ENCODE data around the gene RXFP4.
"Not testable (repeated sequence)": the region's sequence is repeated elsewhere in the genome, so short reads cannot be mapped to it uniquely, and the experiment has no call there.

Gene RXFP4, protein sequence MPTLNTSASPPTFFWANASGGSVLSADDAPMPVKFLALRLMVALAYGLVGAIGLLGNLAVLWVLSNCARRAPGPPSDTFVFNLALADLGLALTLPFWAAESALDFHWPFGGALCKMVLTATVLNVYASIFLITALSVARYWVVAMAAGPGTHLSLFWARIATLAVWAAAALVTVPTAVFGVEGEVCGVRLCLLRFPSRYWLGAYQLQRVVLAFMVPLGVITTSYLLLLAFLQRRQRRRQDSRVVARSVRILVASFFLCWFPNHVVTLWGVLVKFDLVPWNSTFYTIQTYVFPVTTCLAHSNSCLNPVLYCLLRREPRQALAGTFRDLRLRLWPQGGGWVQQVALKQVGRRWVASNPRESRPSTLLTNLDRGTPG

DNA sequence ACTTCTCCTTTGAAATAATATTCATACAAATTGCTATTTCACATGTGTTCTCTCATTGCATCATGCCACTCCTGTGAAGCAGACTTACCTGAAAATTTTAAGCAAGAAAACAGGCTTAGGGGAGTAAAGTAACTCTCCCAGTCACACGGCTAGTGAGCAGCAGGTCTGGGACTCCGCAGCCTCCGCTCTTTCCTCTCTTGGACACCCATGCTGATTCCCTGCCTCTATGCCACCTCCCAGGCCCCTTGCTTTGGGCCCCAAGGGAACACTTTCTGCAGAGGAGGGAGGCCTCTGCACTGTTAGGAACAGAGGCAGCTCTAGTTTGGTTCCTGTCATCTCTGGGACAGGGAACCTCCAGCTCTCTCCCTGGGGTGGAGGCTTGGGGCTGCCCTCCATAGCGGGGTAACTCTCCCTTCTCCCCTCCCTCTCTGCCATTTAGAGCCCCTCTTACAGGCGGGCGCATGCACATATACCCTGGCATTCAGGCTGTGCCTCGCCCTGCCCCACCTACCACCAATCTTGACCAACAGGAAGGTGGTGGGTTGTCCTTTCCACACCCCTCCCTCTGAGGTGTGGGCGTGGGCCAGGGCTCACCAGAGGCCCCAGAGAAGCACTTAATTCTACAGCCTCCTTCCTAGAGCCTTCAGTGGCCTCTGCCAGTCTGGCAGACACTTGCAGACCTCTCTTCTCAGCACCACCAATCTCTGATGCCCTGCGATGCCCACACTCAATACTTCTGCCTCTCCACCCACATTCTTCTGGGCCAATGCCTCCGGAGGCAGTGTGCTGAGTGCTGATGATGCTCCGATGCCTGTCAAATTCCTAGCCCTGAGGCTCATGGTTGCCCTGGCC is at the start of gene RXFP4:
Gene RXFP4 (plus strand): TSS at position 646 of the 852 bp plus-strand sequence. CDS start 72 bp downstream, at position 718.
- no peak for DNase-seq (ENCODE audit: low read depth)
- H3K4me3 ChIP-seq (ENCODE audit: low read depth, low read length): no peak within 1 kb of the TSS
- TF ChIP-seq, protein P1, sequence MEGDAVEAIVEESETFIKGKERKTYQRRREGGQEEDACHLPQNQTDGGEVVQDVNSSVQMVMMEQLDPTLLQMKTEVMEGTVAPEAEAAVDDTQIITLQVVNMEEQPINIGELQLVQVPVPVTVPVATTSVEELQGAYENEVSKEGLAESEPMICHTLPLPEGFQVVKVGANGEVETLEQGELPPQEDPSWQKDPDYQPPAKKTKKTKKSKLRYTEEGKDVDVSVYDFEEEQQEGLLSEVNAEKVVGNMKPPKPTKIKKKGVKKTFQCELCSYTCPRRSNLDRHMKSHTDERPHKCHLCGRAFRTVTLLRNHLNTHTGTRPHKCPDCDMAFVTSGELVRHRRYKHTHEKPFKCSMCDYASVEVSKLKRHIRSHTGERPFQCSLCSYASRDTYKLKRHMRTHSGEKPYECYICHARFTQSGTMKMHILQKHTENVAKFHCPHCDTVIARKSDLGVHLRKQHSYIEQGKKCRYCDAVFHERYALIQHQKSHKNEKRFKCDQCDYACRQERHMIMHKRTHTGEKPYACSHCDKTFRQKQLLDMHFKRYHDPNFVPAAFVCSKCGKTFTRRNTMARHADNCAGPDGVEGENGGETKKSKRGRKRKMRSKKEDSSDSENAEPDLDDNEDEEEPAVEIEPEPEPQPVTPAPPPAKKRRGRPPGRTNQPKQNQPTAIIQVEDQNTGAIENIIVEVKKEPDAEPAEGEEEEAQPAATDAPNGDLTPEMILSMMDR (IDR thresholded peaks at IDR 0.05; ENCODE audit: control insufficient read depth, extremely low read depth, insufficient read depth): no peak

DNA sequence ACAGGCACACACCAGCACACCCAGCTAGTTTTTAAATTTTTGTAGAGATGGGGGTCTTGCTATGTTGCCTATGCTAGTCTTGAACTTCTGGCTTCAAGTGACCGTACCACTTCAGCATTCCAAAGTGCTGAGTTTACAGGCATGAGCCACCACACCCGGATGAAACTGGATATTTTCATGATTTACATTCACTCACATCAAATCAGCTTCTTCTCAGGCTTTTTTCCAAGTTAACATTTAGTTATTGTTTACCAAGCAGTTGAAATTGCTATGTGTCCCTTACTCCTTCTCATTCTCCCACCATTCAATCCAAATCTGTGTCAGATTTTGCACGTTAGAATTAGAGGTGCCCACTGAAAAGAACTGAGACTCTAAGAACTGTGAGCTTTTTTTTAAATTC is 48.6 kb upstream of the RXFP4 start:
- no peak overlapping the region for H3K4me3 ChIP-seq (ENCODE audit: low read depth, low read length)
- DNase-seq (ENCODE audit: low read depth): no peak
- TF ChIP-seq, protein P1 (IDR thresholded peaks at IDR 0.05; ENCODE audit: control insufficient read depth, extremely low read depth, insufficient read depth): no peak

DNA sequence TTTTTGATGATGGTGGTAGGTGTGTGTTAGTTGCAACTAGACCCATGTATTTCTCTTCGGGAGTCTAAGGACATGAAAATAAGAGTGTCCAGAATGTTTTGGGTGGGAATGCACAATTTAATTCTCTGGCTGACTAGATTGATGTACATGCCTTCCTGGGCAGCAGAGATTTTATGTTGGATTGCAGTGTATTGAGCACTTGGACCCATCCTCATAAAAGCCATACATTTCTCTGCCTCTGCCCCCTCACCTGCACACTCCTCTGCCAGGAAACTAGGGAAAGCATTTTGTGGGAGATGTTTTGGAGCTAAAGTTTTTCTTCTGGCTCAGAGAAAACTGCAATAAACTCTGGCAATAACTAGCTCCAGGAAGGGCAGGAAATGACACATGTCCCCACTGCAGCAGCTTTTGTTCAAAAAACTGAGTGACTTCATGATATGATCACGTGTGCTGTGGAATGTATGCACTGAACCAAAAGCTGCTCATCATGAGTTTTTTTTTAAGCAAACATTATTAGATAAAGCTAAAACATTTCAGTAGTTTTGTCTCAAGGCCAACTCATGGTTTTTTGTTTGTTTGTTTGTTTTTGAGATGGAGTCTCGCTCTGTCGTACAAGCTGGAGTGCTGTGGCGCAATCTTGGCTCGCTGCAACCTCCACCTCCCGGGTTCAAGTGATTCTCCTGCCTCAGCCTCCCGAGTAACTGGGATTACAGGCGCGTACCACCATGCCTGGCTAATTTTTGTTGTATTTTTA is 47.9 kb upstream of the RXFP4 start:
- no peak overlapping the region for H3K4me3 ChIP-seq (ENCODE audit: low read depth, low read length)
- TF ChIP-seq, protein P1 (IDR thresholded peaks at IDR 0.05; ENCODE audit: control insufficient read depth, extremely low read depth, insufficient read depth): no peak
- no peak for DNase-seq (ENCODE audit: low read depth)

DNA sequence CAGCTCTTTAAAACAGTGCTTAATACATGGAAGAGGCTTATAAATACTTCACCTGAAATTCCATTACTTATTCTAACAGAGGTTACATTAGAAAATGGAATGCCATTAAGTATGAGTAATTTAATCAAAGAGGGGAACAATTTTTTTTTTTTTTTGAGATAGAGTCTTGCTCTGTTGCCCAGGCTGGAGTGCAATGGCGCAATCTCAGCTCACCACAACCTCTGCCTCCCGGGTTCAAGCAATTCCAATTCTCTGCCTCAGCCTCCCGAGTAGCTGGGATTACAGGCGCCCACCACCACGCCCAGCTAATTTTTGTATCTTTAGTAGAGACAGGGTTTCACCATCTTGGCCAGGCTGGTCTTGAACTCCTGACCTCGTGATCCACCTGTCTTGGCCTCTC is 45.8 kb upstream of the RXFP4 start:
- H3K4me3 ChIP-seq (ENCODE audit: low read depth, low read length); DNase-seq (ENCODE audit: low read depth): not testable (repeated sequence)

DNA sequence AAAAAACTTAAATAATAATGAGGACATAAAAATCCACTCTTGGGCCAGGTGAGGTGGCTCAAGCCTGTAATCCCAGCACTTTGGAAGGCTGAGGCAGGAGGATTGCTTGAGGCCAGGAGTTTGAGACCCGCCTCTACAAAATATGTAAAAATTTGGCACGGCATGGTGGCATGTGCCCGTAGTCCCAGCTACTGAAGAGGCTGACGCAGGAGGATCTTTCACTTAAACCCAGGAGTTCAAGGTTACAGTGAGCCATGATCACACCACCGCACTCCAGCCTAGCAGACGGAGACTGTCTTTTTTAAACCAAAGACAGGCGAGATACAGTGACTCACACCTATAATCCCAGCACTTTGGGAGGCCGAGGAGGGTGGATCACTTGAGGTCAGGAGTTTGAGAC is 45.0 kb upstream of the RXFP4 start:
- H3K4me3 ChIP-seq (ENCODE audit: low read depth, low read length); DNase-seq (ENCODE audit: low read depth): not testable (repeated sequence)

DNA sequence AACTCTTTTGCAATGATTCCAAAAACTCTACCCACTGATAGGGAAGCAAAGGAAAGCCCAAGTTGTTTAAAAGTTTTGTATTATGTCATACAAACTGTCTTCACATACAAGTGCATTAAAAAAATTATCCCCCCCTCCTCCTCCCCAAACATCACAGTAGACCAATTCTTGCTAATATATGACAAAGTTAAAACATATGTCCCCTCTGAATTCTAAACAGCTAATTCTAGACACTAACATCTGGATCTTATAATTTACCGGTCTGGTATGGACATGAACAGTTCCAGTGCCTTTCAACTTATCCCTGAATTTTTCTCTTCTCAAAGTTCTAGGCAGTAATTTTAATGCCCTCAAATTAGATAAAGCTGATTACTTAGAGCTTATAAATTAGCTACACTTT is 43.7 kb upstream of the RXFP4 start:
- TF ChIP-seq, protein P1 (IDR thresholded peaks at IDR 0.05; ENCODE audit: control insufficient read depth, extremely low read depth, insufficient read depth): no peak
- H3K4me3 ChIP-seq (ENCODE audit: low read depth, low read length): no peak overlapping the region
- no peak for DNase-seq (ENCODE audit: low read depth)

DNA sequence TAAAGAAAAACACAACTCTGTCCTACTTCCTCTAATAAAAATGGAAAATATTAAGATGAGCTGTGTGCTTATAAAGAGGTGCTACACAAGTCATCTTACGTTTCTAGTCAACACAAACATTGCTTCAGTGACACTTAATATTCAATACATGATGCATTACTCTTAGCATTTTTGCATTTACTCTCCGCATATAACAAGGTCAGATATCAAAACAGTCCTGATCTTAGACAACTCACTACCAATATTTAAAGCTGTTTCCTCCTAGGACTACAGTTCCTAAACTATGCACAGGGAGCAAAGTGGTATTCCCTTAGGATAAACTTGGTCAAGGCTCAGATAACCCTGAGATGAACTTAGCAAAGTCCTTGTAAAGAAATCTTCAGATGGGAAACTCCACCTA is 42.5 kb upstream of the RXFP4 start:
- DNase-seq (ENCODE audit: low read depth): no peak
- TF ChIP-seq, protein P1 (IDR thresholded peaks at IDR 0.05; ENCODE audit: control insufficient read depth, extremely low read depth, insufficient read depth): no peak
- H3K4me3 ChIP-seq (ENCODE audit: low read depth, low read length): no peak overlapping the region

Measured in LNCaP clone FGC (cell line).